Activated CD8-positive, alpha-beta memory T cell treated with anti-CD3 and anti-CD28 coated beads for 36 hours (primary cell): ENCODE data around the gene PYDC2. TPM values are rescaled to one million over a fixed set of nuclear protein-coding genes. Genes with fewer than 3 reads are reported as not detected.

Experiments
- CTCF ChIA-PET: fragments of 350-600 bp; sonication (Branson Sonifier 250); formaldehyde crosslinking; loops from one replicate; lab custom pipeline; 2021; ENCODE audit warnings: antibody characterized with exemption; lab: Charles Lee
- POLR2A ChIA-PET: fragments of 350-600 bp; sonication (Branson Sonifier 250); formaldehyde crosslinking; loops from one replicate; lab custom pipeline; 2021; ENCODE audit warnings: antibody characterized with exemption; lab: Charles Lee
- total RNA-seq, 2 experiments: library from RNA; stranded (reverse); gene quantifications; one replicate each; pipeline ENCODE4 v1.2.3, GENCODE V29; 2021

PYDC2 gene
- total RNA-seq: not detected

- ChIA-PET POLR2A (no interaction called here), CTCF (no interaction called here)
Measured at GRCh38 chr3:191461113-191461595, at the start of gene PYDC2. PYDC2 (plus strand) TSS chr3:191461163; CDS start chr3:191461163, 0 bp downstream.

- POLR2A ChIA-PET: no interaction called here
Measured at GRCh38 chr3:191412759-191413158, 48.2 kb upstream of the PYDC2 start.

GRCh38 chr3:191414286-191414685 lies 46.7 kb upstream of the PYDC2 start:
- POLR2A ChIA-PET: no interaction called here
- CTCF ChIA-PET: no interaction called here

More at GRCh38 chr3:191412759-191413158, 48.2 kb upstream of the PYDC2 start:
- CTCF ChIA-PET: no interaction called here

GRCh38 chr3:191414732-191415131 lies 46.2 kb upstream of the PYDC2 start:
- ChIA-PET POLR2A (no interaction called here), CTCF (no interaction called here)

GRCh38 chr3:191415566-191415965 lies 45.4 kb upstream of the PYDC2 start:
- POLR2A ChIA-PET: no interaction called here
- CTCF ChIA-PET: no interaction called here

- CTCF ChIA-PET: no interaction called here
- POLR2A ChIA-PET: no interaction called here
Measured at GRCh38 chr3:191417457-191417729, 43.6 kb upstream of the PYDC2 start.

GRCh38 chr3:191420771-191421170 lies 40.2 kb upstream of the PYDC2 start:
- POLR2A ChIA-PET: no interaction called here
- CTCF ChIA-PET: no interaction called here

GRCh38 chr3:191424881-191425280 lies 36.1 kb upstream of the PYDC2 start:
- POLR2A ChIA-PET: no interaction called here
- CTCF ChIA-PET: no interaction called here

- POLR2A ChIA-PET: no interaction called here
- CTCF ChIA-PET: no interaction called here
Measured at GRCh38 chr3:191425322-191425734, 35.6 kb upstream of the PYDC2 start.

- ChIA-PET POLR2A (no interaction called here), CTCF (no interaction called here)
Measured at GRCh38 chr3:191426311-191426710, 34.7 kb upstream of the PYDC2 start.

- ChIA-PET POLR2A (no interaction called here), CTCF (no interaction called here)
Measured at GRCh38 chr3:191428177-191428576, 32.8 kb upstream of the PYDC2 start.

GRCh38 chr3:191430103-191430502 lies 30.9 kb upstream of the PYDC2 start:
- ChIA-PET POLR2A (no interaction called here), CTCF (no interaction called here)

- POLR2A ChIA-PET: no interaction called here
- CTCF ChIA-PET: no interaction called here
Measured at GRCh38 chr3:191431160-191431822, 29.7 kb upstream of the PYDC2 start.

GRCh38 chr3:191432162-191432561 lies 28.8 kb upstream of the PYDC2 start:
- POLR2A ChIA-PET: no interaction called here
- CTCF ChIA-PET: no interaction called here

GRCh38 chr3:191434024-191434423 lies 26.9 kb upstream of the PYDC2 start:
- CTCF ChIA-PET: no interaction called here

GRCh38 chr3:191435981-191436380 lies 25.0 kb upstream of the PYDC2 start:
- ChIA-PET POLR2A (no interaction called here), CTCF (no interaction called here)

More at GRCh38 chr3:191434024-191434423, 26.9 kb upstream of the PYDC2 start:
- POLR2A ChIA-PET: no interaction called here

- ChIA-PET POLR2A (no interaction called here), CTCF (no interaction called here)
Measured at GRCh38 chr3:191438150-191438814, 22.7 kb upstream of the PYDC2 start.

GRCh38 chr3:191440532-191440931 lies 20.4 kb upstream of the PYDC2 start:
- ChIA-PET POLR2A (no interaction called here), CTCF (no interaction called here)

GRCh38 chr3:191441687-191442086 lies 19.3 kb upstream of the PYDC2 start:
- ChIA-PET CTCF (no interaction called here), POLR2A (no interaction called here)

- POLR2A ChIA-PET: no interaction called here
- CTCF ChIA-PET: no interaction called here
Measured at GRCh38 chr3:191444569-191444968, 16.4 kb upstream of the PYDC2 start.

- ChIA-PET POLR2A (no interaction called here), CTCF (no interaction called here)
Measured at GRCh38 chr3:191449256-191449655, 11.7 kb upstream of the PYDC2 start.
